ENCODE results near the gene AP1G2. TPM values are rescaled to one million over a fixed set of nuclear protein-coding genes. Genes with fewer than 3 reads are reported as not detected.

The AP1G2 gene
- polyA plus RNA-seq, 1 of the 3 experiments (the other 2 are of a cell fraction) = 88.3 TPM

DNA sequence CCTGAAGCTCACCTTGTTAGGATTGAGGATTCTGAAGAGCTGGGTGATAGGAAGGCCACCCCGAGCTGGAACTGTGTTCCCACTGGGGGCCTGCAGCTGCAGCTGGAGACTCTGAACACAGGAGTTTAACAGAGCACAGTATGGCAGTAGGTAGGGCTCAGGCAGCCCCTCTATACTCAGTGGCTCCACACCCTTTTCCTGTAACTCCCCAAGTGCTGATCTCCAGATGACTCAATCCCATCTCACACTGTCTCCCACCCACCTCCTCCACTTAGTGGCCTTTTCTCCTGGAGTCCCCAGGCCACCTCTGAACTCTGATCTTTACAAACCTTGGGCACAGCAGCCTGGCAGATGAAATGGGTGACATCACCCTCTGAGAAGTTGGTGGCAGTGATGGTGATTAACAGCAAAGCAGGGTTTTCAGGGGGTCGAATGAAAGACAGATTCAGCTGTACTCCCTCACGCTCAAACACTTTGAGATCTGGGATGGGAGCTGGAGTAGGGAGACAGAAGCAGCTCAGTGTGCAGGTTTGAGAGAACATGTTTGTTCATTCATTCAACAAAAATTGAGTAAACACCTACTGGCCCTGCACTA lies 7.6 kb downstream of the AP1G2 start:
- no peak for TF ChIP-seq CHD2 (IDR thresholded peaks at IDR 0.05; ENCODE audit: low read length, partially characterized antibody)
- TF ChIP-seq, protein P1, sequence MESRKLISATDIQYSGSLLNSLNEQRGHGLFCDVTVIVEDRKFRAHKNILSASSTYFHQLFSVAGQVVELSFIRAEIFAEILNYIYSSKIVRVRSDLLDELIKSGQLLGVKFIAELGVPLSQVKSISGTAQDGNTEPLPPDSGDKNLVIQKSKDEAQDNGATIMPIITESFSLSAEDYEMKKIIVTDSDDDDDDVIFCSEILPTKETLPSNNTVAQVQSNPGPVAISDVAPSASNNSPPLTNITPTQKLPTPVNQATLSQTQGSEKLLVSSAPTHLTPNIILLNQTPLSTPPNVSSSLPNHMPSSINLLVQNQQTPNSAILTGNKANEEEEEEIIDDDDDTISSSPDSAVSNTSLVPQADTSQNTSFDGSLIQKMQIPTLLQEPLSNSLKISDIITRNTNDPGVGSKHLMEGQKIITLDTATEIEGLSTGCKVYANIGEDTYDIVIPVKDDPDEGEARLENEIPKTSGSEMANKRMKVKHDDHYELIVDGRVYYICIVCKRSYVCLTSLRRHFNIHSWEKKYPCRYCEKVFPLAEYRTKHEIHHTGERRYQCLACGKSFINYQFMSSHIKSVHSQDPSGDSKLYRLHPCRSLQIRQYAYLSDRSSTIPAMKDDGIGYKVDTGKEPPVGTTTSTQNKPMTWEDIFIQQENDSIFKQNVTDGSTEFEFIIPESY (IDR thresholded peaks at IDR 0.05; ENCODE audit: borderline replicate concordance, low read depth) = no peak
- no peak for TF ChIP-seq JUND (IDR thresholded peaks at IDR 0.05)
- no peak for TF ChIP-seq TEAD4 (IDR thresholded peaks at IDR 0.05; ENCODE audit: borderline replicate concordance, insufficient read depth)
- TF ChIP-seq RFX5 (IDR thresholded peaks at IDR 0.05; ENCODE audit: low read length) = no peak
- TF ChIP-seq, protein P2, sequence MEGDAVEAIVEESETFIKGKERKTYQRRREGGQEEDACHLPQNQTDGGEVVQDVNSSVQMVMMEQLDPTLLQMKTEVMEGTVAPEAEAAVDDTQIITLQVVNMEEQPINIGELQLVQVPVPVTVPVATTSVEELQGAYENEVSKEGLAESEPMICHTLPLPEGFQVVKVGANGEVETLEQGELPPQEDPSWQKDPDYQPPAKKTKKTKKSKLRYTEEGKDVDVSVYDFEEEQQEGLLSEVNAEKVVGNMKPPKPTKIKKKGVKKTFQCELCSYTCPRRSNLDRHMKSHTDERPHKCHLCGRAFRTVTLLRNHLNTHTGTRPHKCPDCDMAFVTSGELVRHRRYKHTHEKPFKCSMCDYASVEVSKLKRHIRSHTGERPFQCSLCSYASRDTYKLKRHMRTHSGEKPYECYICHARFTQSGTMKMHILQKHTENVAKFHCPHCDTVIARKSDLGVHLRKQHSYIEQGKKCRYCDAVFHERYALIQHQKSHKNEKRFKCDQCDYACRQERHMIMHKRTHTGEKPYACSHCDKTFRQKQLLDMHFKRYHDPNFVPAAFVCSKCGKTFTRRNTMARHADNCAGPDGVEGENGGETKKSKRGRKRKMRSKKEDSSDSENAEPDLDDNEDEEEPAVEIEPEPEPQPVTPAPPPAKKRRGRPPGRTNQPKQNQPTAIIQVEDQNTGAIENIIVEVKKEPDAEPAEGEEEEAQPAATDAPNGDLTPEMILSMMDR (IDR thresholded peaks at IDR 0.05) = no peak
- TF ChIP-seq FOXJ3 (CRISPR knock-in tag; IDR thresholded peaks at IDR 0.05) = no peak
- peaks cover 14% of the 10 kb centered on the region; the same call in 1 of the 2 replicates for H3K79me2 ChIP-seq (ENCODE audit: insufficient read depth)
- peaks cover 17 to 50% of the 10 kb centered on the region in 2 experiments for H3K36me3 ChIP-seq (replicated peaks in 1 of 2; ENCODE audit: control insufficient read depth in 1 of 2, insufficient read depth in 2 of 2, low read length in 1 of 2)
- no peaks in the 10 kb centered on the region for H3K9me3 ChIP-seq
- no peak overlapping the region for H3K4me3 ChIP-seq (ENCODE audit: low read depth in 2 of 2, low read length in 1 of 2)
- H4K20me1 ChIP-seq (ENCODE audit: insufficient read depth) = no peaks in the 10 kb centered on the region
- no peak overlapping the region for H3K9ac ChIP-seq
- no peak overlapping the region for H2AFZ ChIP-seq (ENCODE audit: low read depth)
- WGBS (ENCODE audit: low lambda C conversion rate) = 67% methylated on average over 3 of the region's 3 CpGs
- H3F3A ChIP-seq (replicated peaks; ENCODE audit: insufficient read depth) = peaks cover 4% of the 10 kb centered on the region
- H3K27ac ChIP-seq (ENCODE audit: low read depth in 2 of 2, low read length in 1 of 2) = no peak overlapping the region
- H3K9me2 ChIP-seq = no peaks in the 10 kb centered on the region
- POLR2A ChIA-PET = interaction anchor here (1.0 to 2.2 kb wide), 5 partner anchors 18 to 83 kb away, joined by 3 to 10 read pairs (median 3); partner anchors contain the start of gene JPH4
- H3K27me3 ChIP-seq (ENCODE audit: insufficient read depth) = no peaks in the 10 kb centered on the region
- H3K4me2 ChIP-seq = no peak overlapping the region
- no peak for DNase-seq
- H3K4me1 ChIP-seq (ENCODE audit: control insufficient read depth in 1 of 2, insufficient read depth in 2 of 2, low read depth in 1 of 2, low read length in 1 of 2) = peaks cover 3 to 13% of the 10 kb centered on the region in 2 experiments; a peak in 1 of 4 replicates
- CTCF ChIA-PET = interaction anchor here (0.5 to 19.5 kb wide), 34 partner anchors 9 to 440 kb away, joined by 3 to 785 read pairs (median 6); partner anchors contain the start of genes AP1G2, HOMEZ, JPH4 and NGDN

DNA sequence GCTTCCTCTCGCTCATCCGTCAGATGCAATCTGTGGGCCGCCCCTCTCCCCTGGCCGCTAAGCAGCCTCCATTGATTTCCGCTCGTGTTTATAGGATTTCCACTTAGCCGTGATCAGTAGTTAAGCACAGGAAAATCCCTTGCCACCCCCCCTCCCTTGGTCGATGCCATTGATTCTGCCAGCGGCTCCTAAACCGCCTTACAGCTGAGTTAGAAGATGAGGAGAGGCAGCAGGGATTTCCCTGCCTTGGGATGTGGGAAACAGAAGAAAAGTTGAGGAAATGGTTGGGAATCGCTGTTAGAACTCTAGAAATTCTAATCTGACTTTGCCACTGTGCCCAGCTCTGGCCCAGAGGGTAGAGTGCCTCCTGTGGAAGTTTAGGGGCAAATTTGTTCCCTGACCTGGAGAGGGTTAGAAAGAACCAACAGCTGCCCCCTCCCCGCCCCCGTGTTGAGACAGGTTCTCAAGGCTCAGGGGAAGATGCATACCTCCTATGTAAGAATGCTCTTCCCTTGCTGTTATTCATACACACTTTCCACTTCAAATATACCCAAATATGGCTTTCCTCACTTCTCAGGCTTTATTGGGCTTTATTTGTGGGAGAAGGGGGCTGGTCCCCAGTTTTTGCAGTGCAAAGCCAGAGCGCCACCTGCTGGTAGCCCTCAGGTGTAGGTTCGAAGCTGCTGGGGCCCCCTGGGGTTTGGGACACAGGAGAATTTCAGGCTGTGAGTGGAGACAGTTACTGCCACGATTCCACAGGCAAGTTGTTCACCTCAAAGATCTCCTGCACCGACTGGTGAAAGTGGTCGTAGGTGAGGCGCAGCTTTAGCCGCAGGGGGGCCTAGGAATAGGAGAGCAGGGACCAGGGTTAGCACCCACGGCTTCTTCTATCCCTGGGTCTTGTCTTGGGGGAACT lies 8.3 kb downstream of the AP1G2 start:
- Histone ChIP-seq H4K20me1 (ENCODE audit: insufficient read depth) (no peaks in the 10 kb centered on the region), H2AFZ (ENCODE audit: low read depth) (no peak overlapping the region), H3K36me3 (replicated peaks in 1 of 2; ENCODE audit: control insufficient read depth in 1 of 2, insufficient read depth in 2 of 2, low read length in 1 of 2) (peaks cover 17 to 47% of the 10 kb centered on the region in 2 experiments), H3K27ac (ENCODE audit: low read depth in 2 of 2, low read length in 1 of 2) (no peak overlapping the region; a peak in 1 of 4 replicates), H3K79me2 (ENCODE audit: insufficient read depth) (peaks cover 14% of the 10 kb centered on the region; the same call in 1 of the 2 replicates), H3F3A (replicated peaks; ENCODE audit: insufficient read depth) (peaks cover 4% of the 10 kb centered on the region), H3K4me2 (no peak overlapping the region), H3K9me3 (no peaks in the 10 kb centered on the region), H3K4me3 (ENCODE audit: low read depth in 2 of 2, low read length in 1 of 2) (no peak overlapping the region; a peak in 1 of 4 replicates), H3K9me2 (no peaks in the 10 kb centered on the region), H3K9ac (no peak overlapping the region), H3K4me1 (ENCODE audit: control insufficient read depth in 1 of 2, insufficient read depth in 2 of 2, low read depth in 1 of 2, low read length in 1 of 2) (peaks cover 5 to 13% of the 10 kb centered on the region in 2 experiments; a peak in 1 of 4 replicates), H3K27me3 (ENCODE audit: insufficient read depth) (no peaks in the 10 kb centered on the region)
- TF ChIP-seq, protein P2 (IDR thresholded peaks at IDR 0.05) = peak; percentile 98
- TF ChIP-seq MXI1 (IDR thresholded peaks at IDR 0.05; ENCODE audit: low read depth, low read length) (no peak), MEF2A (IDR thresholded peaks at IDR 0.05; ENCODE audit: borderline replicate concordance, low read depth) (no peak), SMC3 (IDR thresholded peaks at IDR 0.05; ENCODE audit: low read depth, low read length) (peak; percentile 77), JUND (IDR thresholded peaks at IDR 0.05) (no peak), RAD21 (IDR thresholded peaks at IDR 0.05; ENCODE audit: low read length) (peak; percentile 75)
- TF ChIP-seq, protein P3, sequence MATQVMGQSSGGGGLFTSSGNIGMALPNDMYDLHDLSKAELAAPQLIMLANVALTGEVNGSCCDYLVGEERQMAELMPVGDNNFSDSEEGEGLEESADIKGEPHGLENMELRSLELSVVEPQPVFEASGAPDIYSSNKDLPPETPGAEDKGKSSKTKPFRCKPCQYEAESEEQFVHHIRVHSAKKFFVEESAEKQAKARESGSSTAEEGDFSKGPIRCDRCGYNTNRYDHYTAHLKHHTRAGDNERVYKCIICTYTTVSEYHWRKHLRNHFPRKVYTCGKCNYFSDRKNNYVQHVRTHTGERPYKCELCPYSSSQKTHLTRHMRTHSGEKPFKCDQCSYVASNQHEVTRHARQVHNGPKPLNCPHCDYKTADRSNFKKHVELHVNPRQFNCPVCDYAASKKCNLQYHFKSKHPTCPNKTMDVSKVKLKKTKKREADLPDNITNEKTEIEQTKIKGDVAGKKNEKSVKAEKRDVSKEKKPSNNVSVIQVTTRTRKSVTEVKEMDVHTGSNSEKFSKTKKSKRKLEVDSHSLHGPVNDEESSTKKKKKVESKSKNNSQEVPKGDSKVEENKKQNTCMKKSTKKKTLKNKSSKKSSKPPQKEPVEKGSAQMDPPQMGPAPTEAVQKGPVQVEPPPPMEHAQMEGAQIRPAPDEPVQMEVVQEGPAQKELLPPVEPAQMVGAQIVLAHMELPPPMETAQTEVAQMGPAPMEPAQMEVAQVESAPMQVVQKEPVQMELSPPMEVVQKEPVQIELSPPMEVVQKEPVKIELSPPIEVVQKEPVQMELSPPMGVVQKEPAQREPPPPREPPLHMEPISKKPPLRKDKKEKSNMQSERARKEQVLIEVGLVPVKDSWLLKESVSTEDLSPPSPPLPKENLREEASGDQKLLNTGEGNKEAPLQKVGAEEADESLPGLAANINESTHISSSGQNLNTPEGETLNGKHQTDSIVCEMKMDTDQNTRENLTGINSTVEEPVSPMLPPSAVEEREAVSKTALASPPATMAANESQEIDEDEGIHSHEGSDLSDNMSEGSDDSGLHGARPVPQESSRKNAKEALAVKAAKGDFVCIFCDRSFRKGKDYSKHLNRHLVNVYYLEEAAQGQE (IDR thresholded peaks at IDR 0.05; ENCODE audit: low read depth, low read length) = no peak
- DNase-seq = peak; percentile 76
- CTCF ChIA-PET = interaction anchor here (0.5 to 19.5 kb wide), 37 partner anchors 8 to 439 kb away, joined by 3 to 785 read pairs (median 5); partner anchors contain the start of genes AP1G2, HOMEZ, JPH4 and NGDN
- WGBS (ENCODE audit: low lambda C conversion rate) = 78% methylated on average over 21 of the region's 21 CpGs
- POLR2A ChIA-PET = interaction anchor here (1.0 to 1.9 kb wide), 4 partner anchors 19 to 84 kb away, joined by 3 to 4 read pairs (median 4); partner anchors contain the start of gene JPH4
